ENCODE results near the gene RAB3B. TPM values are rescaled to one million over a fixed set of nuclear protein-coding genes. Genes with fewer than 3 reads are reported as not detected.

Gene RAB3B
- total and polyA plus RNA-seq, 9 of the 15 experiments (the other 6 are each of a cell fraction or from before 2014, with no cell fraction given): 0.07 to 0.47 (median 0.27) TPM

DNA sequence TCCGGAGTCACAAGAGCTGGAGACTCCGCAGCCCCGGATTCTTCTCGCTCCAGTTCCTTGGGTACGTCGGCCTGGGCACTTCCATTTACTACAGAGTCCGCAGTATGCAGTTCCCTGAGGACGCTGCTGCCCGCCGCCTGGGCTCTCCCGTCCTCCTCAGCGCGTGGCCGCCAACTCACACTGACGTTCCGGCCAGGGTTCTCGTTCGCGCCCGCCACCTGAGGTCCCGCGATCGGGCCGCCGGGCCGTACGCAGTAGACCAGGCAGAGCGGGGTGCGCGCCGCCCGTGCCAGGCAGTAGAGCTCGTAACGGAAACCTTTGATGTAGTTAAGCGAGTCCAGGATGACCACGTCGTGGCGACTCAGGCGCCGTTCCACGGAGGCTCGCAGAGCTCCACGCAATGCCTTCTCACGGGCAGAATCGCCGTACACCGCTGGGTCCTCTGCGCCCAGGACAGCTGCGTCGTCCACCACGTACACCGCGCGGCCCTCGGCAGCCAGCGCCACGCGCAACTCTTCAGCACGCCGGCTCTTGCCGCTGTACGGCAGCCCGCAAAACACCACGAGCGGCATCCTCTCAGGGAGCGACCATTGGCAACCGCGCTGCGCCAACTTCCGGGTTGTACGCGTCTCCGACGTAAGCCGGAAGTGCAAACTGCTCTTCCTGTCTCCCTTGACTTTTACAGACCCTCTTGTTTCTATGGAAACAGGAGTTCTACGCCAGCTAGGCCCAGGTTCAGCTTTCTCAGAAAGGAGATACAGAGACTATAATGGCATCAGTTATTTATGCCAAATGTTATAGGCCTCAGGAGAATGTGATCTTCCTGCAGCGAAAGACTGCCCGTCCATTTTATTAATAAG, 42.9 kb upstream of the RAB3B start, which contains the start of gene KTI12 (continued):
- TF ChIP-seq MTA3 (IDR thresholded peaks at IDR 0.05; ENCODE audit: borderline replicate concordance) (peak; percentile 87), TBP (optimal IDR thresholded peaks at IDR 0.05; ENCODE audit: low read depth, low read length) (peak; percentile 73), KLF16 (IDR thresholded peaks at IDR 0.05) (no peak), ZNF24 (IDR thresholded peaks at IDR 0.05) (no peak), SRF (CRISPR knock-in tag; IDR thresholded peaks at IDR 0.05) (peak; percentile 15 to 64; a peak in 1 of 4 replicates), SPI1 (IDR thresholded peaks at IDR 0.05; ENCODE audit: borderline replicate concordance, low read depth, low read length) (peak; percentile 78), HLTF (IDR thresholded peaks at IDR 0.05) (peak; percentile 75; the same call in 1 of the 2 replicates), FOXM1 (IDR thresholded peaks at IDR 0.05; ENCODE audit: low read depth) (no peak), FOXM1 (CRISPR knock-in tag; IDR thresholded peaks at IDR 0.05; ENCODE audit: low read depth) (peak; percentile 91; the same call in 1 of the 2 replicates), SP1 (CRISPR knock-in tag; IDR thresholded peaks at IDR 0.05) (peak; percentile 82), ZNF57 (CRISPR knock-in tag; IDR thresholded peaks at IDR 0.05) (no peak), STAG1 (CRISPR knock-in tag; IDR thresholded peaks at IDR 0.05; ENCODE audit: borderline replicate concordance) (no peak), SRSF9 (IDR thresholded peaks at IDR 0.05; ENCODE audit: borderline replicate concordance, low read depth, low read length) (no peak), ETV6 (IDR thresholded peaks at IDR 0.05; ENCODE audit: borderline replicate concordance in 1 of 2, low read depth in 2 of 2, low read length in 1 of 2) (peak in 1 of 2 experiments; percentile 86; a peak in 3 of 4 replicates), ETV6 (CRISPR knock-in tag; IDR thresholded peaks at IDR 0.05; ENCODE audit: borderline replicate concordance) (peak; percentile 55; the same call in 1 of the 2 replicates), KLF13 (tag; IDR thresholded peaks at IDR 0.05; ENCODE audit: borderline replicate concordance, low read depth) (no peak), KDM1A (IDR thresholded peaks at IDR 0.05) (no peak), HIVEP1 (CRISPR knock-in tag; IDR thresholded peaks at IDR 0.05) (no peak), OTX1 (CRISPR knock-in tag; IDR thresholded peaks at IDR 0.05) (no peak), EP300 (IDR thresholded peaks at IDR 0.05; ENCODE audit: low read length) (peak; percentile 43), COPS2 (conservative IDR thresholded peaks at IDR 0.05) (no peak), FIP1L1 (IDR thresholded peaks at IDR 0.05; ENCODE audit: low read depth, low read length, poor library complexity, severe bottlenecking) (peak; percentile 85)
- TF ChIP-seq, protein P1, sequence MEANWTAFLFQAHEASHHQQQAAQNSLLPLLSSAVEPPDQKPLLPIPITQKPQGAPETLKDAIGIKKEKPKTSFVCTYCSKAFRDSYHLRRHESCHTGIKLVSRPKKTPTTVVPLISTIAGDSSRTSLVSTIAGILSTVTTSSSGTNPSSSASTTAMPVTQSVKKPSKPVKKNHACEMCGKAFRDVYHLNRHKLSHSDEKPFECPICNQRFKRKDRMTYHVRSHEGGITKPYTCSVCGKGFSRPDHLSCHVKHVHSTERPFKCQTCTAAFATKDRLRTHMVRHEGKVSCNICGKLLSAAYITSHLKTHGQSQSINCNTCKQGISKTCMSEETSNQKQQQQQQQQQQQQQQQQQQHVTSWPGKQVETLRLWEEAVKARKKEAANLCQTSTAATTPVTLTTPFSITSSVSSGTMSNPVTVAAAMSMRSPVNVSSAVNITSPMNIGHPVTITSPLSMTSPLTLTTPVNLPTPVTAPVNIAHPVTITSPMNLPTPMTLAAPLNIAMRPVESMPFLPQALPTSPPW (CRISPR knock-in tag; IDR thresholded peaks at IDR 0.05): no peak
- TF ChIP-seq, protein P2, sequence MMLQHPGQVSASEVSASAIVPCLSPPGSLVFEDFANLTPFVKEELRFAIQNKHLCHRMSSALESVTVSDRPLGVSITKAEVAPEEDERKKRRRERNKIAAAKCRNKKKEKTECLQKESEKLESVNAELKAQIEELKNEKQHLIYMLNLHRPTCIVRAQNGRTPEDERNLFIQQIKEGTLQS (IDR thresholded peaks at IDR 0.05): no peak
- TF ChIP-seq, protein P2 (CRISPR knock-in tag; conservative IDR thresholded peaks at IDR 0.05): peak; percentile 12
- TF ChIP-seq, protein P3, sequence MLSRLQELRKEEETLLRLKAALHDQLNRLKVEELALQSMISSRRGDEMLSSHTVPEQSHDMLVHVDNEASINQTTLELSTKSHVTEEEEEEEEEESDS (CRISPR knock-in tag; IDR thresholded peaks at IDR 0.05): no peak
